GM19238 (cell line): ENCODE results near the gene CRB1.

ENCODE experiments used
- DNase-seq: peaks from one replicate; pipeline ENCODE4 v3.0.0; 2011; ENCODE audit warnings: low spot score; ENCODE audit not compliant: insufficient read length

CRB1 gene

GRCh38 chr1:197342669-197343068 is 74.6 kb downstream of the CRB1 start:
- no peak for DNase-seq

- no peak for DNase-seq
Observed at GRCh38 chr1:197343663-197344273, 75.7 kb downstream of the CRB1 start.

- no peak for DNase-seq
Observed at GRCh38 chr1:197351821-197352440, 83.9 kb downstream of the CRB1 start.

GRCh38 chr1:197355248-197355995 is 87.4 kb downstream of the CRB1 start:
- DNase-seq, result no peak

GRCh38 chr1:197356723-197357533 is 88.9 kb downstream of the CRB1 start:
- no peak for DNase-seq

GRCh38 chr1:197358959-197359358 is 90.9 kb downstream of the CRB1 start:
- no peak for DNase-seq

- no peak for DNase-seq
Observed at GRCh38 chr1:197360068-197360467, 92.0 kb downstream of the CRB1 start.

- DNase-seq, result no peak
Observed at GRCh38 chr1:197362871-197363270, 94.8 kb downstream of the CRB1 start.

- no peak for DNase-seq
Observed at GRCh38 chr1:197363855-197364254, 95.8 kb downstream of the CRB1 start.

- no peak for DNase-seq
Observed at GRCh38 chr1:197366996-197367395, 98.9 kb downstream of the CRB1 start.

GRCh38 chr1:197367627-197368026 is 99.6 kb downstream of the CRB1 start:
- DNase-seq, result no peak

- DNase-seq, result no peak
Observed at GRCh38 chr1:197374428-197374827, 106.4 kb downstream of the CRB1 start.

- no peak for DNase-seq
Observed at GRCh38 chr1:197384471-197384870, 116.4 kb downstream of the CRB1 start.

- DNase-seq, result no peak
Observed at GRCh38 chr1:197388801-197389200, 120.7 kb downstream of the CRB1 start.

GRCh38 chr1:197390856-197391255 is 122.8 kb downstream of the CRB1 start:
- DNase-seq, result no peak

- no peak for DNase-seq
Observed at GRCh38 chr1:197391303-197392226, 123.5 kb downstream of the CRB1 start.

GRCh38 chr1:197392541-197392940 is 124.5 kb downstream of the CRB1 start:
- no peak for DNase-seq

- no peak for DNase-seq
Observed at GRCh38 chr1:197393105-197393504, 125.1 kb downstream of the CRB1 start.

GRCh38 chr1:197393772-197394171 is 125.7 kb downstream of the CRB1 start:
- no peak for DNase-seq

- DNase-seq, result no peak
Observed at GRCh38 chr1:197394831-197395608, 127.0 kb downstream of the CRB1 start.
